T-helper 9 cell (primary cell): Measurements from ENCODE around the gene RSBN1L.

ENCODE experiments used
- DNase-seq: peaks from one replicate; pipeline ENCODE4 v3.0.0-alpha.2; 2020

Gene RSBN1L

GRCh38 chr7:77734659-77735421 lies 38.6 kb downstream of the RSBN1L start:
- no peak for DNase-seq

- DNase-seq: no peak
Observed at GRCh38 chr7:77735457-77735856, 39.2 kb downstream of the RSBN1L start.

- no peak for DNase-seq
Observed at GRCh38 chr7:77736991-77737390, 40.7 kb downstream of the RSBN1L start.

DNA sequence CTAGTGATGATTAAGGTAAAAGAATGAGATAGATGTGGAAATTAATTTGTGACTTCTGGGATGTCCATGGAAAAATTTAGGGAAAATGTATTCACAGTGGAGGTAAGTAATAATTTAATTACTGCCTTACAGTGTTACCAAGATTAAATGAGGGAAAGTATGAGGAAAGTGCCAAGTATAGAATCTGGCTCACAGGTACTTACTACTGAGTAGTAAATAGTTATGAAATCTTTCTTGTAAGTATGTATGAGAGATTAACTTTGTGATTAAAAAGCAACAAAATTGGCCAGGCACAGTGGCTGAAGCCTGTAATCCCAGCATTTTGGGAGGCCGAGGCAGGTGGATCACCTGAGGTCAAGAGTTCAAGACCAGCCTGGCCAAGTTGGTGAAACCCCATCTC lies 42.1 kb downstream of the RSBN1L start:
- DNase-seq: no peak

- DNase-seq: no peak
Observed at GRCh38 chr7:77738871-77739270, 42.6 kb downstream of the RSBN1L start.

GRCh38 chr7:77740257-77740656 lies 44.0 kb downstream of the RSBN1L start:
- DNase-seq: no peak

DNA sequence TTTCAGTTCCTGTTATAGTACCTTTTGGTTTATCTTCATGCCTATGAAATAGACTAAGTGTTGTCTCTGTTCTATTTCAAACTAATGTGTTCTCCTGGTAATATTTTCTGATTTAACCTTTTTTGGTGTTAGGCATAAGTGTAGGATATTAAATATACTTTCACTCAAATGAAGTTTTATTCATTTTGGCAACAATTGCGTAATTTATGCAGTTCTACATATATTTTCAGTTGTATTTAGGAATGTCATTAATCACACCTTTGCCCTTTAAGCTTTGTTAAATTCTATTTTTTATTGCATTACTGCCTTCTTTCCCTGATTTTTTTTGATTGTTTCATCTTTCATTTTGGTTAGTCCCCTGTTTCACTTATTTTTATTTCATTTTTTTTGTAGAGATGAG lies 47.3 kb downstream of the RSBN1L start:
- DNase-seq: no peak

GRCh38 chr7:77745746-77746145 lies 49.5 kb downstream of the RSBN1L start:
- no peak for DNase-seq

GRCh38 chr7:77746164-77746823 lies 50.0 kb downstream of the RSBN1L start:
- DNase-seq: no peak

- no peak for DNase-seq
Observed at GRCh38 chr7:77746824-77747165, 50.5 kb downstream of the RSBN1L start.

DNA sequence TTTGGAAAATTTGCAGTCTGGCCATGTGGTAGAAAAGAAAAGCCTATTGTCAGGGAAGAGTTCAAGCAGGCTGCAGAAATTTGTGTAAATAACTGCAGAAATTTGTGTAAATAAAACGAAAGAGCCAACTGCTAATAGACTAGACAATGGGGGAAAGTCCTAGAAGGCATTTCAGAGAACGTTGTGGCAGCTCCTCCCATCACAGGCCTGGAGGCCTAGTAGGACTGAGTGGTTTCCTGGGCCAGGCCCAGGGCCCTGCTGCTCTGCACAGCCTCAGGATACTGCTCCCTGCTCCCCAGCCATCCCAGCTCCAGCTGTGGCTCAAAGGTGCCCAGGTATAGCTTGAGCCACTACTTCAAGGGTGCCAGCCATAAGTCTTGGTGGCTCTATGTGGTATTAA lies 50.9 kb downstream of the RSBN1L start:
- no peak for DNase-seq

DNA sequence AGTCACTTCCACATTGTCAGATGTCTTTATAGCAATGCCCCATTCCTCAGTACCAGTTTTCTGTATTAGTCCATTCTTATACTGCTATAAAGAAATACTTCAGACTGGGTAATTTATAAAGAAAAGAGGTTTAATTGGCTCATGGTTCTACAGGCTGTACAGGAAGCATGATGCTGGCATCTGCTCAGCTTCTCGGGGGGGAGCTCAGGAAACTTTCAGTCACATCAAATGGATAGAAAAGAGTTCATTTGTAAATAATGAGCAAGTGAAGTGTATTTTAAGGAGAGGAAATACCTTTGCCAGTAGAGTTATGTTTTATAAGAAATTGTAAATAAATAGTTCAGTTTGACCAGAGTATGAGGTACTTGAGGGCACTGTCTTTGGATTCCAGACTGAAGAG lies 51.5 kb downstream of the RSBN1L start:
- DNase-seq: no peak

DNA sequence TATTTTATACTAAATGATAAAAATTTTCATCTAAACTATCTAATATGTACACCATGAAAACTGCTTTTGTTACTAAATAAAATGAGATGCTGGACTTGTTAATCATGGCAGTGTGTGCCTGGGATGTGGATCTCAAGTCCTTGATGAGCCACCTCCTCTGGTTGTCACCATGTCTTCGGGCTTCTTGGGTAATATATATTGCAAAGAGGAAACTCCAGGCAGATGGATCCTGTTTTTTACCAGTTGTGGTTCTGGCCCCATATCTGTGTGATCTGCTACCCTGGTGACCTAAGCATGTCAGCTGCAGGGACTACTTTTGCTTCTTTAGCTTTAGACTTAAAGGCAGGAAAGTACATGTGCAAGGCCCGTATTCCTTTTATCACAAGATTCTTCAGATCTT lies 55.8 kb downstream of the RSBN1L start:
- DNase-seq: no peak

GRCh38 chr7:77753173-77753572 lies 56.9 kb downstream of the RSBN1L start:
- no peak for DNase-seq

DNA sequence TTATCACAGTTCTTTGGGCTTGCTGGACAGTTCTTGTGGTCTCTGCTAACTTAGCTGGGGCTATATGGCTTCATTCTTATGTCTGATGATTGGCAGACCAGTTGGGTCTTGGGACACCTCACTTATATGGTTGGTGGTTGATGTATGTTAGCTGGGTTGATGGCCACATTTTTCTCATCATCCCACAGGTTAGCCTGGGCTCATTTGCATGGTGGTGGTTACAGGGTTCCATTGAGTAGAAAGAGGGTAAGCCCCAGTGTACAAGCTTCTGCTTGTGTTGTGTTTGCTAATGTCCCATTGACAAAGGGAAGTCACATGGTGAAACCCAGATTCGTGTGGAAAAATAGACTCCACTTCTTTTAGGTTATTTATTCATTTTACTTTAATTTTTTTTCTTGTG lies 61.3 kb downstream of the RSBN1L start:
- DNase-seq: no peak

- peak; percentile 59 for DNase-seq
Observed at GRCh38 chr7:77759294-77759889, 63.1 kb downstream of the RSBN1L start.

GRCh38 chr7:77760809-77761453 lies 64.7 kb downstream of the RSBN1L start:
- DNase-seq: no peak

GRCh38 chr7:77765481-77765880 lies 69.2 kb downstream of the RSBN1L start:
- DNase-seq: no peak

DNA sequence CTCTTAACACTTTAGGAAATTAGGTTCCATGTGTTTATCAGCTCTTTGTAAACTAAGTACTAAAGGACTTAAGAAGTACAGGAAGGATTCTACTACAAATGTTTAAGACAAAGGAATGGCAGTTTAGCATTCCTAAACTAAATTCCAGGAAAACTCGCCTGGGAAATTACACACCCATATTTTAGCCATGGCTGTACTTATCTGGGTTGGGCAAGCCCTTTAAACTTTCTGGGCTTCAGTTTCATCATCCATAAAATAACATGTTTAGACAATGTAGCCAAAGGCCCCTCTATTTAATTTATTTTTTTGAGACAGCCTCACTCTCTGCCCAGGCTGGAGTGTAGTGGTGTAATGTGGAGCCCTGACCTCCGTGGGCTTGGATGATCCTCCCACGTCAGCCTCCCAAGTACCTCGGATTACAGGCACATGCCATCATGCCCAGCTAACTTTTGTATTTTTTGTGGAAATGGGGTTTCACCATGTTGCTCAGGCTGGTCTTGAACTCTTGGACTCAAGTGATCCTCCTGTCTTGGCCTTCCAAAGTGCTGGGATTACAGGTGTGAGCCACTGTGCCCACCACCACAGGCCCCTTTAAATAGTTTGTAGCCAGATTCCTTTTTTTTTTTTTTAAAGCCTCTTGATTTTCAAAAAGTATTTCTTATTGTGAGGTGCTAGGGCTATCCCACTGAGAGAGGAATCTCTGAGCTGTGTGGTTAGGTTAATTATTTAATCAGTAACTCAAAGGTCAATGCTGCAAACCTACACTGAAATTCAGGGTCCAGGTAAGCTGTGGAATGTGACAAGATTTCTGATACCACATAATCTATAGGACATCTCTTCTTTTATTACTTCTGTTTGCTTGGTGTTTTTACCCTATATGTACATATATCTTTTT lies 69.9 kb downstream of the RSBN1L start:
- DNase-seq: no peak

DNA sequence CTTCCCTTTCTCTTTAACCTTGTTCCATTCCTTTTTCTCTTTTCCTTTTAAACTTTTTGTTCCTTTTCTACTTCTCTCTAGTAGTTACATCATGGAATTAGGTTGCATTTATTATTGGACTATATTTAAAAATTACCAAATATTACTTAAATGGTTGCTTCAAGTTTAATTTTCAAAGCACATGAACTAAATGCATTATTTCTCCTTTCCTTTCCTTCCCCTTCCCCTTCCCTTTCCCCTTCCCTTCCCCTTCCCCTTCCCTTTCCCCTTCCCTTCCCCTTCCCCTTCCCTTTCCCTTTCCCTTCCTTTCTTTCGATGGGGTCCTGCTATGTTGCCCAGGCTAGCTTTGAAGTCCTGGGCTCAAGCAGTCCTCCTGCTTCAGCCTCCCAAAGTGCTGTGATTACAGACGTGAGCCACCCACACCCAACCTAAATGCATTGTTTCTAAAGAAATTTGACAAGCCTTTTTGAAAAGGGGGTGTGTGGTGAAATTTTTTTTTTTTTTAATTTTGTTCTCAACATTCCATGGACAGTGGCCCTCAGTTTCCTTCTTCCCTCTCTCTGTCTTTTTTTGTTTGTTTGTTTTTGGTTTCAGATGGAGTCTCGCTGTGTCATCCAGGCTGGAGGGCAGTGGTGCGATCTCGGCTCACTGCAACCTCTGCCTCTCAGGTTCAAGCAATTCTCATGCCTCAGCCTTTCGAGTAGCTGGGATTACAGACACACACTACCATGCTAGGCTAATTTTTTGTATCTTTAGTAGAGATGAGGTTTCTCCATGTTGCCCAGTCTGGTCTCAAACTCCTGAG lies 70.7 kb downstream of the RSBN1L start:
- no peak for DNase-seq

DNA sequence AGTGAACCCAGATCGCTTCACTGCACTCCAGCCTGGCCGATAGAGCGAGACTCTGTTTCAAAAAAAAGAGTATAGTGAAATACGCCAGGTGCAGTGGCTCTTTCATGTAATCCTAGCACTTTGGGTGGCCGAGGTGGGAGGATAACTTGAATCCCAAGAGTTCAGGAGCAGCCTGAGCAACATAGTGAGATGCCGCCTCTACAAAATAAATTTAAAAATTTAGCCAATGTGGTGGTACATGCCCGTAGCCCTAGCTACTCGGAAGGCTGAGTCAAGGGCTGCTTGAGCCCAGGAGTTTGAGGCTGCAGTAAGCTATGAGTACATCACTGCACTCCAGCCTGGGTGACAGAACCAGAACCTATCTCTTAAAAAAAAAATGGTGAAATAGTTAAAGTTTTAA lies 74.1 kb downstream of the RSBN1L start:
- DNase-seq: no peak

DNA sequence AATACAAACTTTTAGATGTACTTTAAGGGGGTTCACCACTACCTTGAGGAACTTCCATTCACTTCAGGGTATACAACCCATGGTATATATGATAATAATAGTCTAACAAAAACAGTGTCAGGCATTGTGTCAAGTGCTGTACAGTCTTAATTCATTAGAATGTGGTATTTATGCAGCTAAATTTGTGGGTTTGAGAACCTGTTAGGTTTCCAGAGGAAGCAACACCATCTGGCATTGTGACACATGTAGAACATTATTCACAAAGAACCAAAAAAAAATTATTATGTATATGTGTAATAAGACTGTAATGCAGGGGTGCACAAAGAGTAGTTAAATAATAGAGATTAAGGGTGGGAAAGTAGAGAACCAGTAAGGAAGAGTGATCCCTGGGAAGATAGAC lies 75.6 kb downstream of the RSBN1L start:
- DNase-seq: no peak
